GM18520 (cell line): ENCODE data around the gene ACTRT2.

Experiments
- ATAC-seq: cut with Tn5 transposase; IDR thresholded peaks from one replicate; pipeline ENCODE4 v1.9.1; 2021; ENCODE audit not compliant: unreplicated experiment

Gene ACTRT2

GRCh38 chr1:3021233-3021671 is at the start of gene ACTRT2:
TSS of gene ACTRT2 (plus strand) at chr1:3021467. CDS start at chr1:3021687, 220 bp downstream.
- no peak for ATAC-seq

- ATAC-seq, result no peak
Measured at GRCh38 chr1:2971609-2972008, 49.7 kb upstream of the ACTRT2 start.

- ATAC-seq, result no peak
Measured at GRCh38 chr1:2972011-2972878, 49.0 kb upstream of the ACTRT2 start.

- no peak for ATAC-seq
Measured at GRCh38 chr1:2972879-2973575, 48.2 kb upstream of the ACTRT2 start.

GRCh38 chr1:2973601-2974593 is 47.4 kb upstream of the ACTRT2 start:
- ATAC-seq, result no peak

GRCh38 chr1:2974701-2975301 is 46.5 kb upstream of the ACTRT2 start:
- no peak for ATAC-seq

- no peak for ATAC-seq
Measured at GRCh38 chr1:2975466-2976179, 45.6 kb upstream of the ACTRT2 start.

- ATAC-seq, result no peak
Measured at GRCh38 chr1:2976180-2976562, 45.1 kb upstream of the ACTRT2 start.

- ATAC-seq, result no peak
Measured at GRCh38 chr1:2977886-2978611, 43.2 kb upstream of the ACTRT2 start.

- no peak for ATAC-seq
Measured at GRCh38 chr1:2978691-2979190, 42.5 kb upstream of the ACTRT2 start.

GRCh38 chr1:2979191-2980072 is 41.8 kb upstream of the ACTRT2 start:
- no peak for ATAC-seq

GRCh38 chr1:2980073-2980791 is 41.0 kb upstream of the ACTRT2 start:
- no peak for ATAC-seq

- ATAC-seq, result no peak
Measured at GRCh38 chr1:2980849-2981248, 40.4 kb upstream of the ACTRT2 start.

GRCh38 chr1:2981388-2981787 is 39.9 kb upstream of the ACTRT2 start:
- ATAC-seq, result no peak

- ATAC-seq, result no peak
Measured at GRCh38 chr1:2981981-2982614, 39.2 kb upstream of the ACTRT2 start.

GRCh38 chr1:2982615-2983318 is 38.5 kb upstream of the ACTRT2 start:
- ATAC-seq, result no peak
